K562 (cell line): ENCODE data around the gene KCNAB2. TPM values are rescaled to one million over a fixed set of nuclear protein-coding genes. Genes with fewer than 3 reads are reported as not detected.
A peak's percentile ranks its signal among the peaks of the same experiment; 100 is the strongest.

Experiments used
- ATAC-seq: fragments of 200-7000 bp; cut with Tn5 transposase; 3 replicates; pipeline ENCODE4 v1.9.1; 2020; ENCODE audit warnings: moderate library complexity
- BruUV-seq: library from RNA; stranded (reverse); fragments of 400-500 nt; replicated peaks from 2 replicates; lab custom pipeline; 2021; lab: Mats Ljungman, UMichigan
- CTCF ChIA-PET: fragments of 300-600 bp; formaldehyde crosslinking; extraction: SDS; loops from one replicate; lab custom pipeline; 2021; ENCODE audit warnings: low intra/inter-chr PET ratio; lab: Yijun Ruan, JAX
- POLR2A ChIA-PET: fragments of 300-600, 350-650 bp; sonication (Branson Sonifier 250); formaldehyde crosslinking; extraction: SDS; loops from one replicate; lab custom pipeline; 2021; ENCODE audit warnings: antibody characterized with exemption, inconsistent platforms; lab: Yijun Ruan, JAX
- DNase-seq, 4 experiments: peaks; one replicate each; pipeline versions ENCODE4 v3.0.0 to v3.0.0-alpha.2; 2011 to 2018; ENCODE audit warnings: low spot score in 3 of 4, mixed read lengths in 3 of 4; ENCODE audit errors: extremely low read depth in 1 of 4
- FAIRE-seq: peaks from 2 replicates; lab custom pipeline; 2011; peaks lifted over from hg19 to GRCh38; lab: Jason Lieb, UNC
- H2AFZ ChIP-seq: 2 replicates; pipeline ENCODE4 v1.6.0; 2011; ENCODE audit warnings: low read depth, low read length, control low read depth, inconsistent platforms
- H3K27ac ChIP-seq: fragments of 200-600 bp; 3 replicates; pipeline ENCODE4 v1.8.0; 2011; ENCODE audit warnings: low read depth, mild to moderate bottlenecking, control low read depth, inconsistent platforms, low read length, moderate library complexity, mixed read lengths; ENCODE audit errors: extremely low read depth
- H3K27me3 ChIP-seq, 2 experiments: fragments of 300-600 bp in 1 of 2; 2 replicates in 1 of 2; 3 replicates in 1 of 2; pipeline versions ENCODE4 v1.6.0 to v1.8.0; 2011; ENCODE audit warnings: inconsistent platforms in 2 of 2, low read length in 2 of 2, mild to moderate bottlenecking in 1 of 2, mixed read lengths in 1 of 2, moderate library complexity in 1 of 2; ENCODE audit not compliant: control insufficient read depth in 2 of 2, insufficient read depth in 2 of 2
- H3K36me3 ChIP-seq: fragments of 300-600 bp; 3 replicates; pipeline ENCODE4 v1.8.0; 2011; ENCODE audit warnings: mild to moderate bottlenecking, low read length, inconsistent platforms; ENCODE audit not compliant: control insufficient read depth, insufficient read depth
- H3K4me1 ChIP-seq, 2 experiments: fragments of 200-600 bp in 1 of 2; replicated peaks in 1 of 2; 2 replicates in 1 of 2; 3 replicates in 1 of 2; pipeline versions ENCODE4 v1.5.1 to v1.8.0; 2011; ENCODE audit warnings: inconsistent platforms in 2 of 2, low read length in 2 of 2, mild to moderate bottlenecking in 1 of 2, mixed read lengths in 1 of 2, moderate library complexity in 1 of 2; ENCODE audit not compliant: control insufficient read depth in 2 of 2, insufficient read depth in 2 of 2
- H3K4me2 ChIP-seq: 2 replicates; pipeline ENCODE4 v1.6.1; 2011; ENCODE audit warnings: low read length, control low read depth, inconsistent platforms, mixed read lengths; ENCODE audit not compliant: insufficient read depth
- H3K4me3 ChIP-seq: fragments of 200-600 bp; sonication (generic), shearing (Covaris generic); 2 replicates; pipeline ENCODE4 v1.5.1; 2016; ENCODE audit warnings: control low read depth, inconsistent platforms
- H3K79me2 ChIP-seq: fragments of 200-600 bp; 3 replicates; pipeline ENCODE4 v1.8.0; 2011; ENCODE audit warnings: low read length, inconsistent platforms; ENCODE audit not compliant: control insufficient read depth, insufficient read depth
- H3K9ac ChIP-seq, 2 experiments: 2 replicates each; pipeline versions ENCODE4 v1.6.0 to v1.6.1; 2011; ENCODE audit warnings: low read depth in 2 of 2, low read length in 2 of 2, control low read depth in 1 of 2, inconsistent platforms in 1 of 2, mild to moderate bottlenecking in 1 of 2, mixed read lengths in 1 of 2; ENCODE audit not compliant: insufficient read depth in 1 of 2
- H3K9me1 ChIP-seq: one replicate; pipeline ENCODE4 v1.6.0; 2011; ENCODE audit warnings: inconsistent platforms, mild to moderate bottlenecking, low read length, moderate library complexity; ENCODE audit not compliant: control insufficient read depth, insufficient read depth
- H3K9me3 ChIP-seq: replicated peaks from 2 replicates; pipeline ENCODE4 v1.5.1; 2011; ENCODE audit warnings: low read depth, low read length, inconsistent platforms; ENCODE audit not compliant: control insufficient read depth, insufficient read depth
- H4K20me1 ChIP-seq: replicated peaks from 2 replicates; pipeline ENCODE4 v1.6.1; 2011; ENCODE audit warnings: low read length, inconsistent platforms, mixed read lengths; ENCODE audit not compliant: control insufficient read depth, insufficient read depth
- C11orf30 ChIP-seq: fragments of 450-650 bp; IDR thresholded peaks from 2 replicates; pipeline ENCODE4 v1.6.1; 2016; ENCODE audit warnings: low read depth, mild to moderate bottlenecking
- CREB1 ChIP-seq, 2 experiments: sonication (generic) in 1 of 2; formaldehyde crosslinking in 1 of 2; IDR thresholded peaks; 2 replicates each; pipeline versions ENCODE4 v1.6.1 to v1.8.0; 2012 to 2022; ENCODE audit warnings: inconsistent platforms in 1 of 2, mild to moderate bottlenecking in 1 of 2, missing genetic modification reagents in 1 of 2, moderate library complexity in 1 of 2
- CSDE1 ChIP-seq, 2 experiments: fragments of 450-650 bp; IDR thresholded peaks; 2 replicates each; pipeline ENCODE4 v1.6.1; 2016; ENCODE audit warnings: mild to moderate bottlenecking in 1 of 2
- GABPB2 ChIP-seq: fragments of 250-450 bp; sonication (Bioruptor Pico); conservative IDR thresholded peaks from 2 replicates; pipeline ENCODE4 v1.5.1; 2021; ENCODE audit warnings: mild to moderate bottlenecking
- STAT5A ChIP-seq: IDR thresholded peaks from 2 replicates; pipeline ENCODE4 v1.6.1; 2012; ENCODE audit warnings: low read length, inconsistent platforms, borderline replicate concordance
- TCF15 ChIP-seq: fragments of 250-450 bp; sonication (Bioruptor Pico); IDR thresholded peaks from 2 replicates; pipeline ENCODE4 v1.8.0; 2022; ENCODE audit warnings: moderate library complexity, mild to moderate bottlenecking, inconsistent platforms
- TCF7 ChIP-seq: sonication (generic); IDR thresholded peaks from 2 replicates; pipeline ENCODE4 v1.6.1; 2016; ENCODE audit warnings: antibody characterized with exemption, borderline replicate concordance
- ZNF12 ChIP-seq: sonication (generic); formaldehyde crosslinking; IDR thresholded peaks from 2 replicates; pipeline ENCODE4 v1.4.0; 2020; ENCODE audit warnings: mild to moderate bottlenecking, missing genetic modification reagents
- WGBS: fragments of 100-300 bp; shearing (Covaris generic); methylation state at CpG from one replicate; pipeline ENCODE4 v1.1.6; 2016; ENCODE audit warnings: low coverage, mixed read lengths; ENCODE audit not compliant: insufficient coverage; ENCODE audit errors: missing lambda C conversion rate; 5-methylcytosine and 5-hydroxymethylcytosine counted together
- in situ Hi-C: fragments of 300-500 bp; cut with MboI; formaldehyde crosslinking; loops from 4 replicates; pipeline ENCODE4 v1.15.0; 2018; ENCODE audit warnings: inconsistent platforms, mixed read lengths
- intact Hi-C: fragments of 100-400 bp; cut with micrococcal nuclease; formaldehyde crosslinking; loops from 2 replicates; pipeline ENCODE4 v1.14.2; 2022
- polyA plus RNA-seq, 8 experiments: library from polyadenylated mRNA; depleted of rRNA in 4 of 8; stranded (reverse) in 5 of 8; unstranded in 3 of 8; fragments of >200 nt; fragmentation: Nextera tagmentation in 2 of 8; fragmentation: Illumina TruSeq in 1 of 8; extraction: Ambion mirVana in 2 of 8; extraction: Trizol in 1 of 8; gene quantifications; 2 replicates each; pipeline versions ENCODE4 v1.2.1 to v1.2.3, GENCODE V29; 2011 to 2014; ENCODE audit warnings: inconsistent platforms in 1 of 8, missing spikeins in 1 of 8
- total RNA-seq, 7 experiments: library from RNA; depleted of rRNA in 6 of 7; stranded (reverse); fragments of >200 nt in 6 of 7; fragmentation: Illumina TruSeq in 2 of 7; extraction: Trizol in 2 of 7; gene quantifications; 2 replicates each; pipeline versions ENCODE4 v1.2.1 to v1.2.3, GENCODE V29; 2011 to 2021; ENCODE audit warnings: low replicate concordance in 1 of 7

The KCNAB2 gene
- total and polyA plus RNA-seq, 9 of the 15 experiments (the other 6 are each of a cell fraction or from before 2014, with no cell fraction given), result 1.8 to 15.8 (median 7.1) TPM

DNA sequence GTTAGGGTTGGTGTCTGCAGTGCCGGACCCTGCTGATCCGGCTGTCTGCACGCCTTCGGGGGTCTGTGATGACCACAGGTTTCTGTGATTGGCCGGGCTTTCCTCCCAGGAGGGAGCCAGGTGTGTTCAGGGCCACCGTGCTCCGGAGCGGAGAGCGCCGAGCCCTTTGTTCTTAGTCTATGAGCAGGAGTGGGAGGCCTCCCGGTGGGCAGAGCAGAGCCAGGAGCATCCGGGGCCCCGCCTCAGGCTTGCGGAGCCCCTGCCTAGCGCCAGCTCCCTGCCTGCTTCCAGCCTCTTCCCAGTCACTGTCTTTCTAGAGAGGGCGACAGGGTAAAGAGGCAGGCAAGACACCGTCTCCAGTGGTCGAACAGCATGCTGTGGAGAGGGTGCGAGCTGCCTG lies 31.8 kb downstream of the KCNAB2 start:
- Histone ChIP-seq H4K20me1 (peaks cover 28% of the 10 kb centered on the region), H3K9me1 (peaks cover 2% of the 10 kb centered on the region), H3K4me1 (peaks cover 2 to 22% of the 10 kb centered on the region in 2 experiments; a peak in 4 of 5 replicates), H3K27ac (no peak overlapping the region), H2AFZ (no peak overlapping the region), H3K9ac (no peak overlapping the region), H3K9me3 (no peaks in the 10 kb centered on the region), H3K4me3 (no peak overlapping the region), H3K79me2 (no peaks in the 10 kb centered on the region), H3K27me3 (peaks cover 52 to 65% of the 10 kb centered on the region in 2 experiments)
- 12% methylated on average over 19 of the region's 19 CpGs for WGBS
- intact Hi-C loops (no loop called here), in situ Hi-C loops (no loop called here)
- DNase-seq (no peak), ATAC-seq (no peak), FAIRE-seq (no peak)
- POLR2A ChIA-PET, result interaction anchor here (0.7 to 1.7 kb wide), 2 partner anchors 10 to 74 kb away, joined by 4 to 5 read pairs; no protein-coding TSS in a partner anchor
- CTCF ChIA-PET, result no interaction called here
- TF ChIP-seq C11orf30 (no peak), ZNF12 (CRISPR knock-in tag) (peak; percentile 90; the same call in 1 of the 2 replicates), GABPB2 (CRISPR knock-in tag) (no peak), STAT5A (no peak), CREB1 (IDR thresholded peaks at IDR 0.05) (no peak), CREB1 (CRISPR knock-in tag; IDR thresholded peaks at IDR 0.05) (no peak), TCF7 (no peak), TCF15 (CRISPR knock-in tag) (no peak), CSDE1 (IDR thresholded peaks at IDR 0.05) (no peak)
- TF ChIP-seq, all 486 proteins: peak for 1
- BruUV-seq, result no TSS peak
- Histone ChIP-seq H3K4me2 (no peak overlapping the region), H3K36me3 (no peaks in the 10 kb centered on the region)
